Glomerular visceral epithelial cell (primary cell): Measurements from ENCODE around the gene GDPGP1.
"Not testable (repeated sequence)": the region's sequence is repeated elsewhere in the genome, so short reads cannot be mapped to it uniquely, and the experiment has no call there.

Source experiments
- DNase-seq: peaks from one replicate; pipeline ENCODE4 v3.0.0-alpha.2; 2016; ENCODE audit errors: extremely low spot score

GDPGP1 gene

GRCh38 chr15:90234096-90234988 is at the start of gene GDPGP1:
TSS of gene GDPGP1 (plus strand) at chr15:90234209. CDS start at chr15:90240909, 6,700 bp downstream.
- DNase-seq, result no peak

GRCh38 chr15:90184786-90185704 is 49.0 kb upstream of the GDPGP1 start:
- peak; percentile 82 for DNase-seq

GRCh38 chr15:90187257-90187868 is 46.6 kb upstream of the GDPGP1 start:
- no peak for DNase-seq

- DNase-seq, result not testable (repeated sequence)
Measured at GRCh38 chr15:90188065-90188464, 45.9 kb upstream of the GDPGP1 start.

- no peak for DNase-seq
Measured at GRCh38 chr15:90188914-90189748, 44.9 kb upstream of the GDPGP1 start.

GRCh38 chr15:90189781-90190467 is 44.1 kb upstream of the GDPGP1 start:
- DNase-seq, result no peak

- no peak for DNase-seq
Measured at GRCh38 chr15:90190606-90191343, 43.2 kb upstream of the GDPGP1 start.

GRCh38 chr15:90191344-90191687 is 42.7 kb upstream of the GDPGP1 start:
- DNase-seq, result no peak

GRCh38 chr15:90191794-90192509 is 42.1 kb upstream of the GDPGP1 start:
- DNase-seq, result peak; percentile 86

GRCh38 chr15:90192961-90193786 is 40.8 kb upstream of the GDPGP1 start:
- no peak for DNase-seq

GRCh38 chr15:90194655-90195054 is 39.4 kb upstream of the GDPGP1 start:
- no peak for DNase-seq

GRCh38 chr15:90200534-90201129 is 33.4 kb upstream of the GDPGP1 start:
- DNase-seq, result no peak

GRCh38 chr15:90201130-90201943 is 32.7 kb upstream of the GDPGP1 start, which contains the start of gene SEMA4B:
TSS of gene SEMA4B (plus strand) at chr15:90201330. CDS start at chr15:90201579, 249 bp downstream.
- peak; percentile 66 for DNase-seq

- DNase-seq, result no peak
Measured at GRCh38 chr15:90201944-90202375, 32.0 kb upstream of the GDPGP1 start.

- no peak for DNase-seq
Measured at GRCh38 chr15:90202929-90203328, 31.1 kb upstream of the GDPGP1 start.

GRCh38 chr15:90203473-90203872 is 30.5 kb upstream of the GDPGP1 start:
- no peak for DNase-seq

- DNase-seq, result no peak
Measured at GRCh38 chr15:90203922-90204321, 30.1 kb upstream of the GDPGP1 start.
